Measurements from ENCODE around the gene DDX46. TPM values are rescaled to one million over a fixed set of nuclear protein-coding genes. Genes with fewer than 3 reads are reported as not detected.
"Not testable (repeated sequence)": the region's sequence is repeated elsewhere in the genome, so short reads cannot be mapped to it uniquely, and the experiment has no call there.

DDX46 gene
- total RNA-seq, 1 donor from 2014 or later, result 32.0 TPM

DNA sequence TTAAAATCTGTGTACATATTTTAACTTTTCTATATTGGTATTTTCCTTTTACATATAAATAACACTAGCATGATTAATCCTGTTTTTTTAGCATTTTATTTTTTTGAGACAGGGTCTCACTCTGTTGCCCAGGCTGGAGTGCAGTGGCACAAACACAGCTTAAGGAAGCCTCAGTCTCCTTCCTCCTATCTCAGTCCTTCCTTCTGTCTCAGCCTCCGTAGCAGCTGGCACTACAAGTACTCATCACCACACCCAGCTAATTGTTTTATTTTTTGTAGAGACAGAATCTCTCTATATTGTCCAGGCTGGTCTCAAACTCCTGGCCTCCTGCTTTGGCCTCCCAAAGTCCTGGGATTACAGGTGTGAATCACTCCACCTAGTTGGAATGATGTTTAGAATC lies 85.7 kb downstream of the DDX46 start:
- peaks cover 42% of the 10 kb centered on the region for H3K4me1 Mint-ChIP-seq (ENCODE audit: low read depth)
- no peaks in the 10 kb centered on the region for H3K27me3 Mint-ChIP-seq (ENCODE audit: low read depth)
- peaks cover 9% of the 10 kb centered on the region for H3K36me3 Mint-ChIP-seq (ENCODE audit: low read depth)
- TF ChIP-seq, protein P1, sequence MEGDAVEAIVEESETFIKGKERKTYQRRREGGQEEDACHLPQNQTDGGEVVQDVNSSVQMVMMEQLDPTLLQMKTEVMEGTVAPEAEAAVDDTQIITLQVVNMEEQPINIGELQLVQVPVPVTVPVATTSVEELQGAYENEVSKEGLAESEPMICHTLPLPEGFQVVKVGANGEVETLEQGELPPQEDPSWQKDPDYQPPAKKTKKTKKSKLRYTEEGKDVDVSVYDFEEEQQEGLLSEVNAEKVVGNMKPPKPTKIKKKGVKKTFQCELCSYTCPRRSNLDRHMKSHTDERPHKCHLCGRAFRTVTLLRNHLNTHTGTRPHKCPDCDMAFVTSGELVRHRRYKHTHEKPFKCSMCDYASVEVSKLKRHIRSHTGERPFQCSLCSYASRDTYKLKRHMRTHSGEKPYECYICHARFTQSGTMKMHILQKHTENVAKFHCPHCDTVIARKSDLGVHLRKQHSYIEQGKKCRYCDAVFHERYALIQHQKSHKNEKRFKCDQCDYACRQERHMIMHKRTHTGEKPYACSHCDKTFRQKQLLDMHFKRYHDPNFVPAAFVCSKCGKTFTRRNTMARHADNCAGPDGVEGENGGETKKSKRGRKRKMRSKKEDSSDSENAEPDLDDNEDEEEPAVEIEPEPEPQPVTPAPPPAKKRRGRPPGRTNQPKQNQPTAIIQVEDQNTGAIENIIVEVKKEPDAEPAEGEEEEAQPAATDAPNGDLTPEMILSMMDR (IDR thresholded peaks at IDR 0.05), result no peak
- no peak overlapping the region for H3K4me3 Mint-ChIP-seq (ENCODE audit: unreplicated experiment)
- no peaks in the 10 kb centered on the region for H3K9me3 Mint-ChIP-seq (ENCODE audit: low read depth)
- peak overlapping the region; percentile 12 for H3K27ac Mint-ChIP-seq (ENCODE audit: unreplicated experiment)
- DNase-seq (ENCODE audit: low spot score), result no peak

DNA sequence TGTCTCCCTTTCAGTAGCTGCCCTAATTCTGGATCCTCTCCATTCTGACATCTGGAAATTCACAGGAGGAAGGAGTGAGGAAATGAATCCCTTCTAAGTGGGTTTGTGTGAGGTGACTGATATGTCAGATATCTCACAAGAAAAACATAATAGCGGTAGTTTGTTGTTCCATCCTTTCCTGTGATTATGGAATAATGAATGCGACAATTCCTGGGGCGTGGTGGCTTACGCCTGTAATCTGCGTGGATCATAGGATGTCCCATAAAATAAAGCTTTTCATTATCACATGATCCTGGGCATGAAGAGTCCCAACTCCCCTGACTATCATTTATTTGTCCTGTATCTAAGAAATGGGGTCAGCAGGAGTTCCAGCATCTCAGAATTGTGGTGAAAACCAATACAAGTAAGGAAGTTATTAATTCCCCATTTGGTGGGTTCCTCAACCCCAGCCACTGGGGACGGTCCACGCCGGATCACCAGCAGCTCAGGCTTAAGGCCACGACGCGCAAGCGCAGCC lies 86.8 kb downstream of the DDX46 start:
- H3K9me3 Mint-ChIP-seq (ENCODE audit: low read depth), result no peaks in the 10 kb centered on the region
- H3K36me3 Mint-ChIP-seq (ENCODE audit: low read depth), result peaks cover 7% of the 10 kb centered on the region
- no peak for DNase-seq (ENCODE audit: low spot score)
- no peaks in the 10 kb centered on the region for H3K27me3 Mint-ChIP-seq (ENCODE audit: low read depth)
- TF ChIP-seq, protein P1 (IDR thresholded peaks at IDR 0.05), result no peak
- H3K4me3 Mint-ChIP-seq (ENCODE audit: unreplicated experiment), result peak overlapping the region; percentile 81
- peaks cover 51% of the 10 kb centered on the region for H3K4me1 Mint-ChIP-seq (ENCODE audit: low read depth)
- peak overlapping the region; percentile 98 for H3K27ac Mint-ChIP-seq (ENCODE audit: unreplicated experiment)

DNA sequence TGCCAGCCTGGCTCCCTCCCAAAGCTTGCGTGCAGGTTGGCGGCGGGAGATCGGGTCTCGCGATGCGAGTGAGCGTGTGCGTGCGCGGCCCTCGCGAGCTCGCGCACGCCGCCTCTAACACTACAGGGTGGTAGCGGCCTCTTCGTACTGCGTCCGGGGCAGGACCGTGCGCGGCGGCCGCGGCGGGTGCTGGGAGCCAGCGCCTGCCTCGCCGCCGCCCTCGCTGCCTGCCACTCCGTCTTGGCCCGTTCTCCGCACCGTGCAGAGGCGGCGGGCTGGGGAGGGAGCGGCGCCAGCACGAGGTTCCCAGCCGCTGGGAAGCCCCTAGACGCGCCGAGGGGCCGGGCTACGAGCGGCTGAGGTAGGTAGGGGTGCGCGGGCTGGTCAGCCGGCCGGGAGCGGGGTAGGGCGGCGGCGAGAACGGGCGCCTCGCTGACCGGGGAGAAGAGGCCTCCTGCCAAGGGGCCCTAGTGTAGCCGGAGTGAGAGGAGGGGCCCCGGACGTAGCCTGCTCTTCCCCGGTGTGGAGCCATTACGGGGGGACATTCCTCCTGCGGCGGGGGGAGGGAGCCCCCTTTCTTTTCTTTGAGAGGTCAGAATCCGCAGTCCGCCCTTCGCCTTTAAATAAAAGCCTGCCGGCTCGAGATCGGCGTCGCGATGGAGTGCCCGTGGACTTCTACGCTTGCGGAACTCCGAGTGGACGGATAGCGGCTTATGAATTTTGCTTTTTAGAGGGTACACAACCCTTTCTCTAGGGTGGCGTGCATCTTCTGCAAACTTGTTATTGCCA lies 87.5 kb downstream of the DDX46 start, which contains the start of gene C5orf24:
Gene C5orf24, plus strand, starts transcription at position 117 of the 789 bp plus-strand sequence. CDS start 8,933 bp downstream, outside the sequence.
- peak within 1 kb of the TSS; percentile 81 for H3K4me3 Mint-ChIP-seq (ENCODE audit: unreplicated experiment)
- TF ChIP-seq, protein P1 (IDR thresholded peaks at IDR 0.05), result no peak

DNA sequence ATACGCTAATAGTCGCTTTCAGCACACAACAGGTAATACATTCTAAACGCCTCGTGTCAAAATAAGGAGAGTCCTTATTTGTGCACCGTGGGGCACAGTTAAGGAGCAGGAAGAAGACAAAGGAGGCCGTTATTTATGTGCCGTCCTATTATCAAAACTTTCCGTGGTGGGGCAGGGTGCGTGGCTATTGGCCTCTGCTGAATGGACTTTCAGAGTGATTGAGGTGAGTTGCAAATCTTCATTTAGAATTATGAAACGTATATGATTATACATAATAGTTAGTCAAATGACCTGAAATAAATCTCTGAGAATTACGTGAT lies 88.0 kb downstream of the DDX46 start:
- TF ChIP-seq, protein P1 (IDR thresholded peaks at IDR 0.05), result no peak
- peaks cover 57% of the 10 kb centered on the region for H3K4me1 Mint-ChIP-seq (ENCODE audit: low read depth)

More for the DNA sequence above, 87.5 kb downstream of the DDX46 start, which contains the start of gene C5orf24:
- H3K9me3 Mint-ChIP-seq (ENCODE audit: low read depth), result no peaks in the 10 kb centered on the region
- H3K27me3 Mint-ChIP-seq (ENCODE audit: low read depth), result no peaks in the 10 kb centered on the region
- peaks cover 5% of the 10 kb centered on the region for H3K36me3 Mint-ChIP-seq (ENCODE audit: low read depth)
- H3K27ac Mint-ChIP-seq (ENCODE audit: unreplicated experiment), result peak within 1 kb of the TSS; percentile 98
- DNase-seq (ENCODE audit: low spot score), result peak; percentile 97
- peaks cover 53% of the 10 kb centered on the region for H3K4me1 Mint-ChIP-seq (ENCODE audit: low read depth)

DNA sequence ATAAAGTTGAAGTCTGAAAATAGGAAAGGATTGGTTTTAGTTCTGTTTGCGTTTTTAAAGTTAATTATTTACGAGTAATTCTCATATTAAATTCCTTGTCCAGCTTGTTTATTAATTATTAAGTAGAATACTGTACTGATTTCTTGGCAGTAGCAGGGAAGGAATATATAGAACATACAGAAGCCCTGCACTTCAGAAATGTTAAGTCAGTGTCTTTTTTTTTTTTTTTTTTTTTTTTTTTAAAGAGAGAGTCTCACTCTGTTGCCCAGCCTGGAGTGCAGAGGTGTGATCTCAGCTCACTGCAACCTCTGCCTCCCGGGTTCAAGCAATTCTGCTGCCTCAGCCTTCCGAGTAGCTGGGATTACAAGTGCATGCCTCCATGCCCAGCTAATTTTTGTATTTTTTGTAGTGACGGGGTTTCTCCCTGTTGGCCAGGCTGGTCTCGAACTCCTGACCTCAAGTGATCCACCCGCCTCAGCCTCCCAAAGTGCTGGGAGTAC lies 90.9 kb downstream of the DDX46 start:
- not testable (repeated sequence) for DNase-seq (ENCODE audit: low spot score); H3K36me3 Mint-ChIP-seq (ENCODE audit: low read depth); H3K27me3 Mint-ChIP-seq (ENCODE audit: low read depth); H3K9me3 Mint-ChIP-seq (ENCODE audit: low read depth)
- peak overlapping the region; percentile 89 for H3K27ac Mint-ChIP-seq (ENCODE audit: unreplicated experiment)
- peaks cover 61% of the 10 kb centered on the region for H3K4me1 Mint-ChIP-seq (ENCODE audit: low read depth)
- peak overlapping the region; percentile 50 for H3K4me3 Mint-ChIP-seq (ENCODE audit: unreplicated experiment)

More for the DNA sequence above, 88.0 kb downstream of the DDX46 start:
- Mint-ChIP-seq H3K4me3 (ENCODE audit: unreplicated experiment) (peak overlapping the region; percentile 81), H3K27ac (ENCODE audit: unreplicated experiment) (peak overlapping the region; percentile 82), H3K9me3 (ENCODE audit: low read depth) (no peaks in the 10 kb centered on the region), H3K27me3 (ENCODE audit: low read depth) (no peaks in the 10 kb centered on the region), H3K36me3 (ENCODE audit: low read depth) (peaks cover 7% of the 10 kb centered on the region)
- no peak for DNase-seq (ENCODE audit: low spot score)
